Astrocyte (in vitro differentiated cells and primary cell): Measurements from ENCODE around the gene ARL2BP. TPM values are rescaled to one million over a fixed set of nuclear protein-coding genes. Genes with fewer than 3 reads are reported as not detected.
"Not testable (repeated sequence)": the region's sequence is repeated elsewhere in the genome, so short reads cannot be mapped to it uniquely, and the experiment has no call there.

ENCODE experiments used
- DNase-seq: peaks from one replicate; pipeline ENCODE4 v3.0.0-alpha.2; 2010; ENCODE audit warnings: low read depth
- FAIRE-seq: peaks from 2 replicates; lab custom pipeline; 2011; peaks lifted over from hg19 to GRCh38; lab: Jason Lieb, UNC
- H2AFZ ChIP-seq: 2 replicates; pipeline ENCODE4 v1.6.0; 2012; ENCODE audit warnings: low read depth, low read length, inconsistent platforms
- H3K27ac ChIP-seq: 2 replicates; pipeline ENCODE4 v1.5.1; 2011; ENCODE audit warnings: low read depth, low read length, inconsistent platforms
- H3K27me3 ChIP-seq: 2 replicates; pipeline ENCODE4 v1.6.0; 2011; ENCODE audit warnings: low read length, inconsistent platforms; ENCODE audit not compliant: insufficient read depth
- H3K36me3 ChIP-seq: 2 replicates; pipeline ENCODE4 v1.5.1; 2011; ENCODE audit warnings: low read length, inconsistent platforms; ENCODE audit not compliant: insufficient read depth
- H3K4me1 ChIP-seq: 2 replicates; pipeline ENCODE4 v1.5.1; 2011; ENCODE audit warnings: low read length, inconsistent platforms; ENCODE audit not compliant: insufficient read depth
- H3K4me2 ChIP-seq: 2 replicates; pipeline ENCODE4 v1.6.0; 2012; ENCODE audit warnings: low read length, inconsistent platforms
- H3K4me3 ChIP-seq: 2 replicates; pipeline ENCODE4 v1.5.1; 2011; ENCODE audit warnings: low read depth, mild to moderate bottlenecking, low read length, inconsistent platforms; ENCODE audit not compliant: insufficient read depth
- H3K79me2 ChIP-seq: 2 replicates; pipeline ENCODE4 v1.6.0; 2012; ENCODE audit warnings: mild to moderate bottlenecking, low read length, inconsistent platforms; ENCODE audit not compliant: insufficient read depth
- H3K9ac ChIP-seq: 2 replicates; pipeline ENCODE4 v1.6.0; 2012; ENCODE audit warnings: mild to moderate bottlenecking, low read length, inconsistent platforms
- H3K9me3 ChIP-seq: 2 replicates; pipeline ENCODE4 v1.5.1; 2012; ENCODE audit warnings: low read depth, mild to moderate bottlenecking, low read length, inconsistent platforms; ENCODE audit not compliant: insufficient read depth
- H4K20me1 ChIP-seq: 2 replicates; pipeline ENCODE4 v1.6.0; 2012; ENCODE audit warnings: low read length, inconsistent platforms; ENCODE audit not compliant: insufficient read depth
- H3K27ac Mint-ChIP-seq: one replicate; pipeline ENCODE4 v1.8.0; 2021; ENCODE audit warnings: mild to moderate bottlenecking, mixed read lengths; ENCODE audit not compliant: unreplicated experiment
- H3K27me3 Mint-ChIP-seq: one replicate; pipeline ENCODE4 v1.8.0; 2021; ENCODE audit warnings: low read depth, mixed read lengths; ENCODE audit not compliant: unreplicated experiment
- H3K36me3 Mint-ChIP-seq: one replicate; pipeline ENCODE4 v1.8.0; 2021; ENCODE audit warnings: low read depth, mixed read lengths; ENCODE audit not compliant: unreplicated experiment
- H3K4me1 Mint-ChIP-seq: one replicate; pipeline ENCODE4 v1.8.0; 2021; ENCODE audit warnings: low read depth, mixed read lengths; ENCODE audit not compliant: unreplicated experiment
- H3K4me3 Mint-ChIP-seq: one replicate; pipeline ENCODE4 v1.8.0; 2021; ENCODE audit warnings: mild to moderate bottlenecking, moderate library complexity, mixed read lengths; ENCODE audit not compliant: unreplicated experiment
- H3K9me3 Mint-ChIP-seq: one replicate; pipeline ENCODE4 v1.8.0; 2021; ENCODE audit warnings: mild to moderate bottlenecking, mixed read lengths; ENCODE audit not compliant: unreplicated experiment
- CTCF ChIP-seq: IDR thresholded peaks from 2 replicates; pipeline ENCODE4 v1.5.1; 2011; ENCODE audit warnings: low read depth, mild to moderate bottlenecking, inconsistent platforms, low read length, moderate library complexity; ENCODE audit not compliant: insufficient read depth
- EZH2 ChIP-seq: IDR thresholded peaks from 2 replicates; pipeline ENCODE4 v1.6.1; 2012; ENCODE audit warnings: mild to moderate bottlenecking, low read length, inconsistent platforms; ENCODE audit not compliant: insufficient read depth
- total RNA-seq: library from RNA; stranded (reverse); gene quantifications from 2 replicates; pipeline ENCODE4 v1.2.1, GENCODE V29; 2021

The ARL2BP gene
- total RNA-seq, 1 donor from 2014 or later = 71.1 TPM

- no peak for DNase-seq
- no peaks in the 10 kb centered on the region for H3K79me2 ChIP-seq
- Mint-ChIP-seq H3K9me3 (no peaks in the 10 kb centered on the region), H3K27ac (peak overlapping the region; percentile 58), H3K4me1 (peaks cover 14% of the 10 kb centered on the region), H3K27me3 (no peaks in the 10 kb centered on the region), H3K4me3 (peak overlapping the region; percentile 54), H3K36me3 (no peaks in the 10 kb centered on the region)
- no peaks in the 10 kb centered on the region for H3K9me3 ChIP-seq
- H3K27ac ChIP-seq = no peak overlapping the region
- H2AFZ ChIP-seq = peak overlapping the region; percentile 16
- peaks cover 5% of the 10 kb centered on the region for H3K4me1 ChIP-seq
- H3K4me3 ChIP-seq = no peak overlapping the region
- no peak for FAIRE-seq
- TF ChIP-seq EZH2 = no peak
- TF ChIP-seq CTCF = no peak
- H3K4me2 ChIP-seq = peak overlapping the region; percentile 47
- no peaks in the 10 kb centered on the region for H4K20me1 ChIP-seq
- no peaks in the 10 kb centered on the region for H3K27me3 ChIP-seq
- no peak overlapping the region for H3K9ac ChIP-seq
- no peaks in the 10 kb centered on the region for H3K36me3 ChIP-seq
Observed at GRCh38 chr16:57266531-57267260, 21.6 kb downstream of the ARL2BP start.

GRCh38 chr16:57267343-57267742, 22.3 kb downstream of the ARL2BP start:
- H3K4me2 ChIP-seq, H3K4me3 ChIP-seq, H3K27ac ChIP-seq, H3K27me3 ChIP-seq, H3K9me3 Mint-ChIP-seq, H3K36me3 Mint-ChIP-seq, H3K9me3 ChIP-seq, DNase-seq, H2AFZ ChIP-seq, H3K36me3 ChIP-seq, H3K79me2 ChIP-seq, H3K27ac Mint-ChIP-seq, H3K4me1 ChIP-seq, H3K4me3 Mint-ChIP-seq, FAIRE-seq, H3K27me3 Mint-ChIP-seq, H3K9ac ChIP-seq, H4K20me1 ChIP-seq: not testable (repeated sequence)
- peaks cover 14% of the 10 kb centered on the region for H3K4me1 Mint-ChIP-seq

DNA sequence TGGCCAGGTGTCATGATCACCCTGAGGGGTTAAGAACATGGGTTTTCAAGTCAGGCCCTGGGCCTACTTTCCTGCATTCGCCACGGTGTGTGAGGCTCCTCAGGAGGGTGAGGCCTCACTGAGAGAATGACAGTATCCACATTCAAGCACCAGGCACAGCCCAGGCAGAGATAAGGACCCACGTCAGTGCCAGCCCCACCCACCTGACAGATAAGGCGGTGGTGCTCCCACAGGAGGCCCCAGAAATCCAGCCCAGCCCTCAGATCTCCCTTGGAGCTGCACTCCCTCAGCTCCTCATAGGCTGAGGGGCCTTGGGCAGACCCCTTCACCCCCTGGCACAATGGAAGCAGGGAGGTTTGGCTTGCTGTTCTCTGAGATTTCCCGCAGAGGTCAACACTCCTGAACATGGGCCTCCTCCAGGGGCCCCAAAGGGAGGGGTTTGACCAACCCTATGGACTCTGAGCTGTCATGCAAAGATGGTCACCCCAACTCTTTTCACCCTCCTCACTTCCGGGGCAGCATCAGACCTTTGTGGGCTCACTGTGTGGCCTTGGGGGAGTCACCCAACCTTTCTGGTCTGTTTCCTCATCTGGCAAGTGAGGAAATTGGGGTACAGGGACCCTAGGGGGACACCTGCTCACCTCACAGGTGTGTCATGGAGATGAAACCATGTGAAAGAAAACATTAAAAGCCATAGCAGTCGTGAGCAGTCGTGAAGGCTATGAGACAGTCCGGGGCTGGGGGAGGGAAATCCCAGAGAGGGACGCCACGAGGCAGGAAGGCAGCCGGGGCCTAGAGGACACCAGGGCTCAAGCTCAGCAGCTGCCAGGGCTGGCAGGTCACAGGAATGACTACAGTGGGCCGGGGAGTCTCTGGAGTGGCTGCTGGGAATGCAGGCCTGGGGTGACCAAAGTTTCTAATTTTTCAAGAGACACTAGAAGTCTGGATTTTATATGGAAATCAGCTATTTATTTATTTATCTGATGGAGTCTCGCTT, 24.0 kb downstream of the ARL2BP start:
- no peak overlapping the region for H2AFZ ChIP-seq
- TF ChIP-seq EZH2 = no peak
- no peak for TF ChIP-seq CTCF
- no peak overlapping the region for H3K4me2 ChIP-seq
- peaks cover 14% of the 10 kb centered on the region for H3K4me1 Mint-ChIP-seq
- no peak overlapping the region for H3K27ac Mint-ChIP-seq
- DNase-seq (peak; percentile 42), FAIRE-seq (no peak)
- no peaks in the 10 kb centered on the region for H3K36me3 ChIP-seq
- no peak overlapping the region for H3K4me3 ChIP-seq
- no peaks in the 10 kb centered on the region for H3K27me3 ChIP-seq
- H3K79me2 ChIP-seq = no peaks in the 10 kb centered on the region
- H3K9ac ChIP-seq = no peak overlapping the region
- H3K4me3 Mint-ChIP-seq = no peak overlapping the region
- peaks cover 5% of the 10 kb centered on the region for H3K4me1 ChIP-seq
- H3K9me3 ChIP-seq = no peaks in the 10 kb centered on the region
- no peaks in the 10 kb centered on the region for H3K36me3 Mint-ChIP-seq
- no peaks in the 10 kb centered on the region for H4K20me1 ChIP-seq
- no peaks in the 10 kb centered on the region for H3K9me3 Mint-ChIP-seq
- H3K27ac ChIP-seq = no peak overlapping the region
- peaks cover 3% of the 10 kb centered on the region for H3K27me3 Mint-ChIP-seq
